Measurements from ENCODE around the gene C1S.
"Not testable (repeated sequence)": the region's sequence is repeated elsewhere in the genome, so short reads cannot be mapped to it uniquely, and the experiment has no call there.

Gene C1S

DNA sequence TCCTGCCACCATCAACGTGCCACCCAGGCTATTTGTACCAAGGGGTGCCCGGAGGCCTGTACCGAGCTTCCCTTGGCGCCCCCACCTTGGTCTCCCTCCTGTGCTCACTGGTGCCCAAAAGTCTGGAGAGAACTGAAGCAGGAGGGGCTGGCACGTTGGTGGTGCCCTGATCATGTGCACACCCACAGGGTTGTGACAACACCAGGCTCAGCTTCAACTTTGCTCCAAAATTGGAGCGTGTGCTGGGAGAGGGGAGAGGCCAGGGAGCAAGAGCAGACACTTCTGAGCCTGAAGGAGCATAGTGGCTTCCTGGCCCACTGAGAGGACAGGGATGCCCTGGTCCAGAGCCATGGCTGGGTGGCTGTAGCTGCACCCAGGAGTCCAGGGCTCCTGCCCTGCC, 29.2 kb upstream of the C1S start:
- DNase-seq (ENCODE audit: low read depth) = no peak
- H3K4me3 ChIP-seq (ENCODE audit: low read depth, low read length) = no peak overlapping the region
- no peak for TF ChIP-seq CTCF (IDR thresholded peaks at IDR 0.05; ENCODE audit: low read depth, low read length, missing control alignments)
- in situ Hi-C loops (cut with HindIII; ENCODE audit: low sequenced_read_pairs) = no loop called here

DNA sequence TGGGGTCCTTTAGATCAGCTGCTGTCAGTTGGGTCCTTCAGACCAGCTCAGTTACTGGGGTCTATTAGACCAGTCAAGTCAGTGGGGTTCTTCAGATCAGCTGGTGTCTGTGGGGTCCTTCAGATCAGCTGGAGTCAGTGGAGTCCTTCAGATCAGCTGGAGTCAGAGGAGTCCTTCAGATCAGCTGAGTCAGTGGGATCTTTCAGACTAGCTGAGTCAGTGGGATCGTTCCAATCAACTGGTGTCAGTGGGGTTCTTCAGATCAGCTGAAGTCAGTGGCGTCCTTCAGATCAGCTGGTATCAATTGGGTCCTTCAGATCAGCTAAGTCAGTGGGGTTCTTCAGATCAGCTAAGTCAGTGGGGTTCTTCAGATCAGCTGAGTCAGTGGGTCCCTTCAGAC, 27.5 kb upstream of the C1S start:
- no peak for DNase-seq (ENCODE audit: low read depth)
- H3K4me3 ChIP-seq (ENCODE audit: low read depth, low read length) = no peak overlapping the region
- no peak for TF ChIP-seq CTCF (IDR thresholded peaks at IDR 0.05; ENCODE audit: low read depth, low read length, missing control alignments)
- in situ Hi-C loops (cut with HindIII; ENCODE audit: low sequenced_read_pairs) = no loop called here

- DNase-seq (ENCODE audit: low read depth) = no peak
- no peak for TF ChIP-seq CTCF (IDR thresholded peaks at IDR 0.05; ENCODE audit: low read depth, low read length, missing control alignments)
- in situ Hi-C loops (cut with HindIII; ENCODE audit: low sequenced_read_pairs) = no loop called here
- no peak overlapping the region for H3K4me3 ChIP-seq (ENCODE audit: low read depth, low read length)
Observed at GRCh38 chr12:7034464-7034863, 26.1 kb upstream of the C1S start.

DNA sequence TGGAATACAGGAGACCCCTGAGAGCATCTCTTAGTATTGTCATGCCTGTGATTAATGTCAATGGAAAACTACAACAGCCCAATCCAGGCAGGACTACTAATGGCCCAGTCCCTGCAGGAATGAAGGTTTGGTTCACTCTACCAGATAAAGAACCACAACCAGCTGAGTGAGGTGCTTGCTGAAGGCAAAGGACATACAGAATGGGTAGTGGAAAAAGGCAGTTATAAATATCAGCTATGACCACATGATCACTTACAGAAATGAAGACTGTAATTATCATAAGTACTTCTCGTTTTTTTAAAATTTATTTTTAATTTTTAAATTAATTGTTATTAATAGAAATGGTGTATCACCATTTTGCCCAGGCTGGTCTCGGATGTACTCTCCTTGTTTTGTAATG, 25.1 kb upstream of the C1S start:
- DNase-seq (ENCODE audit: low read depth) = no peak
- TF ChIP-seq CTCF (IDR thresholded peaks at IDR 0.05; ENCODE audit: low read depth, low read length, missing control alignments) = no peak
- in situ Hi-C loops (cut with HindIII; ENCODE audit: low sequenced_read_pairs) = no loop called here
- H3K4me3 ChIP-seq (ENCODE audit: low read depth, low read length) = no peak overlapping the region

DNA sequence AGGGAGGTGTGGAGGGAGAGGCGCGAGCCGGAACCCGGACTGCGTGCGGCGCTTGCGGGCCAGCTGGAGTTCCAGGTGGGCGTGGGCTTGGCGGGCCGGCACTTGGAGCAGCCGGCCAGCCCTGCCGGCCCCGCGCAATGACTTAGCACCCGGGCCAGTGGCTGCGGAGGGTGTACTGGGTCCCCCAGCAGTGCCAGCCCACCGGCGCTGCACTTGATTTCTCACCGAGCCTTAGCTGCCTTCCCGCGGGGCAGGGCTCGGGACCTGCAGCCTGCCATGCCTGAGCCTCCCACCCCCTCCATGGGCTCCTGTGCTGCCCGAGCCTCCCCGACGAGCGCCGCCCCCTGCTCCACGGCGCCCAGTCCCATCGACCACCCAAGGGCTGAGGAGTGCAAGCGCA, 23.1 kb upstream of the C1S start:
- DNase-seq (ENCODE audit: low read depth); in situ Hi-C loops (cut with HindIII; ENCODE audit: low sequenced_read_pairs): not testable (repeated sequence)

GRCh38 chr12:7038591-7038990, 21.9 kb upstream of the C1S start:
- in situ Hi-C loops (cut with HindIII; ENCODE audit: low sequenced_read_pairs) = no loop called here
- no peak for DNase-seq (ENCODE audit: low read depth)
- H3K4me3 ChIP-seq (ENCODE audit: low read depth, low read length) = no peak overlapping the region
- no peak for TF ChIP-seq CTCF (IDR thresholded peaks at IDR 0.05; ENCODE audit: low read depth, low read length, missing control alignments)

More for the DNA sequence above, 23.1 kb upstream of the C1S start:
- H3K4me3 ChIP-seq (ENCODE audit: low read depth, low read length) = not testable (repeated sequence)

- H3K4me3 ChIP-seq (ENCODE audit: low read depth, low read length) = no peak overlapping the region
- no peak for TF ChIP-seq CTCF (IDR thresholded peaks at IDR 0.05; ENCODE audit: low read depth, low read length, missing control alignments)
- no peak for DNase-seq (ENCODE audit: low read depth)
- in situ Hi-C loops (cut with HindIII; ENCODE audit: low sequenced_read_pairs) = no loop called here
Observed at GRCh38 chr12:7039403-7039802, 21.1 kb upstream of the C1S start.

Data from astrocyte of the cerebellum (primary cell).